Measurements from ENCODE around the gene PLXNA1.

PLXNA1 gene

DNA sequence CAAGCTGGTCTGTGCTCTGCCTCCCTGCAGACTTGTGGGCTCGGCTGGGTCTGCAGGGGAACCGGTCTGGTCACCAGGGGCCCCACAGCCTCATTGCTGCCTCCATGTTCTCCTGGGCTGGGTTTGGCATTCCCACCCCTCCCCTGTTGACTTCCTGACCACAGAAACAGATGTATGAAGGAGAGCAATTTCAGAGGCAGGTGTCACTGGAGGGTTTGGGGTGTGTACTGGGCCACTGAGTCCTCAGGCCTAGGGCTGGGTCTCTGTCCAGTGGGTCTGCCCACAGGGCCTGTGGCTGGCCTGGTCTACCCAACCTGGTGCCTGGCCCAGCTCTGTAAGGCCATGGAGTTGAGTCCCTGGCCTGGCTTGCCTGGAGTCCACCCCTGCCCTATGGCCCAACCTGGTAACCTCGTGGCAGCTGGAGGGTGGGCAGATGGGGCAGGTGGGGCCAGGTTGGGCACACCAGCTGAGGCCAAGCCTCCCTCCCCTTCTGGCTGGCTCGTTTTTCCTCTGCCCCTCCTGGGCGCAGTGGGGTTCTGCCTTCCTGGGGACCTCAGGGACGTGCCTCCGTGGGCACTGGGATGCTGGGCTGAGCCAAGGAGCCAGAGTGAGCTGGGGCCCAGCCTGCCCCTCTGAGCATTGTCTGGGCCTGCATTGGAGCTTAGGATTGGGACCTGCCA is 20.8 kb downstream of the PLXNA1 start:
- no peak for DNase-seq

DNA sequence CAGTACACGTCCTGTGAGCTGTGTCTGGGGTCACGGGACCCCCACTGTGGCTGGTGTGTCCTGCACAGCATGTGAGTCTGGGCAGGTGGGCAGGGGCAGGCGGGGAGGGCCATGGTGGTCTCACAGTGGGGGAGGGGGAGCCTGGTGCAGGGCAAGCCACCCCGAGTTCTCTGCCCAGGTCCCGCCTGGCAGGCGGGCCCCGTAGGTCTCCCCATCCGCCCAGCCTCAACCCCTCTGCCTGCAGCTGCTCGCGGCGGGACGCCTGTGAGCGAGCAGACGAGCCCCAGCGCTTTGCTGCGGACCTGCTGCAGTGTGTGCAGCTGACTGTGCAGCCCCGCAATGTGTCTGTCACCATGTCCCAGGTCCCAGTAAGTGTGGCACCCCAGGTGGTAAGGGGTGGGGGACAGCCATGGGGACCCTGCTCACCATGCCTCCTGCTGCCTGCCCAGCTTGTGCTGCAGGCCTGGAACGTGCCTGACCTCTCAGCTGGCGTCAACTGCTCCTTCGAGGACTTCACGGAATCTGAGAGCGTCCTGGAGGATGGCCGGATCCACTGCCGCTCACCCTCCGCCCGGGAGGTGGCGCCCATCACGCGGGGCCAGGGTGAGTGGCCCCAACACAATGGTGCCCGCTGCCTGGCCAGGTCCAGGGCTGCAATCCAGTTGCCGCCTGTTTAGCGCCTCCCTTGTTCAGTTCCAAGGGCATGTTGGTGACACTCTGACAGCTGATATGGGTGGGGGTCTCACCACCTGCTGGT is 21.9 kb downstream of the PLXNA1 start:
- no peak for DNase-seq

DNA sequence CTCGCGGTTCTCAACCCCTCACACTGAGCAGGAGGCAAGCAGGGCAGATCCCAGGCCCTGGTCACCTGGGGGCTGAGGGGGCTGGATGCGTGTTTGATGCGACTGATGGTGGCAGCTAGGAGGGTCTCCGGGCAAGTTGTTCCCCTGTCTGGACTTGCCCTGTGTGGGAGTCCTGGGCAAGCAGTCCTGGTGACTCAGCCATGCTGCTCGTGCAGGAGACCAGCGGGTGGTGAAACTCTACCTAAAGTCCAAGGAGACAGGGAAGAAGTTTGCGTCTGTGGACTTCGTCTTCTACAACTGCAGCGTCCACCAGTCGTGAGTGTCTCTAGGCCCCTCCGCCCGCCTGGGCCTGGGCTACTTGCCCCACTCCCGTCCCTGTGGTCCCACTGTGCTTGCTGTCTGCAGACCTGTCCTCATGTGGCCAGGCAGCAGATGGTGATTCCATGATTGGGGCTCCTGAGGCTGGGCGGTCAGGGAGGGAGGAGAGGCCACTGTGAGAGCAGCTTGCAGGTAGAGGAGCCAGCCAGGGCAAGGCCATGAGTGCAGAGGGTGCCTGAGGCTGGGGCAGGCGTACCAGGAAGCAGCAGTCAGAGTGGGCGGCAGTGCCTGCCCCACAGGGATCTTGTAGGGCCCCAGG is 23.1 kb downstream of the PLXNA1 start:
- DNase-seq = no peak

DNA sequence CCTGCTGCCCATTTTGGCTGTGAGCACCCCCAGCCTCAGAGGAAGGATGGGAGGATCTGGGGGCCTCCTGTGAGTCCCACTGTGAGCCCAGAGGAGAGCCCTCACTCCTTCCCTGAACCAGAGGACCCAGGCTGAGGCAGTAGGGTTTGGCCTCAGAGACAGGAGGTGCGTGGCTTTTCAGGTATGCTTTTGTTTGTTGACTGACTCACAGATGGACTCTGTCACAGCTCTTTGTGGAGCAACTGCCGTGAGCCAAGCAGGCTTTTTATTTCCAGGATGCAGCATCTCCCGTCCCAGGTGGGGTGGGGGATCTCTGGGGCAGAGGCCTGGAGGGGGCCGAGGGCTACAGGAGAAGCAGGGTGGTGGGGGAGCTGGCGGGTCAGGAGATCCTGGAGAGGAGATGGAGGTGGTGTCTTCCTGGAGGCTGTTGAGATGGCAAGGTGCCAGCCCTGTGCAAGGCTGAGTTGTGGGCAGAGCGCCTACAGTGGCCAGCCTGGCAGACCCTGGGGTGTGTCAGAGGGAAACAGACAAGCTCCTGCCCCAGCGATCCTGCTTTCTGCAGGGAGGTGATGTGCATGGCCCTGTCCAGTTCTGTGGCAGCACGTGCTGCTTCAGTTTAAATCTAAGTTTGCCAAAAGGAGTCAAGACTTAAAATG is 24.0 kb downstream of the PLXNA1 start:
- DNase-seq = no peak

DNA sequence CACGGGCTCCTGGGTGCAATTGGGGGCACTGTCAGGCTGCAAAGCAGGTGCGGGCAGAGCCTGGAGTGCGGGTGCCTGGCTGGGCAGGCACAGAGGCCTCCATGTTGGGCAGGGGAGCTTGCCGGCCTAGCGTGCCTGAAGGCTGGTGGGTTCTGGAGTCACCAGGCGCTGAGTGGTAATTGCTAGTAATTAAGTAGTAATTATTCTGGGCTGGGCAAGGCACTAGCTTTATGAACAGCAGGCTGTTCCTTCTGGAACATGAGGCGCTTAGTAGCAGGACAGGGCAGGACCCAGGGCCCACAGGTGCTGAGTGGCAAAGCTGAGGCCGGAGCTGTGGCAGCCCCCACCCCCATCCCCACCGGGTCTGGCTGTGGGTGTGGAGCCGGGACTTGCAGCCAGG is 25.3 kb downstream of the PLXNA1 start:
- no peak for DNase-seq

DNA sequence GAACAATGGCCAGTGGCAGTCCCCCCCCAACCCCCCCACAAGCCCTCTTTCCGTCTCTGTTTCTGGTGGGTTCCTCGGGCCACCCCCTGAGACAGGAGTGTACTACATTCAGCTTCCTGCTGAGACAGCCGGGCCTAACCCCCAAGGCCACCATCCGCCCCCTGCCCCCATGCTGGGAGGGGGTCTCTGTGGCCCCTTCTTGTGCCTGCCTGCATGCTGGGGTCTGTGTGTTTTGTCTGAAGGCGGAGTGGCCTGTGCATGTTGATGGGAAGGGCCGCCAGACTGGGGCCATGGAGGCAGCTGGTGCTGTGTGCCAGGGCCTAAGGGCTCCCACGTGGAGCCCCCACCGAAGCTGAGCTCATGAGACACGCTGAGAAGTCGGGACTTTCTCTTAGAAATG is 26.6 kb downstream of the PLXNA1 start:
- DNase-seq = no peak

DNA sequence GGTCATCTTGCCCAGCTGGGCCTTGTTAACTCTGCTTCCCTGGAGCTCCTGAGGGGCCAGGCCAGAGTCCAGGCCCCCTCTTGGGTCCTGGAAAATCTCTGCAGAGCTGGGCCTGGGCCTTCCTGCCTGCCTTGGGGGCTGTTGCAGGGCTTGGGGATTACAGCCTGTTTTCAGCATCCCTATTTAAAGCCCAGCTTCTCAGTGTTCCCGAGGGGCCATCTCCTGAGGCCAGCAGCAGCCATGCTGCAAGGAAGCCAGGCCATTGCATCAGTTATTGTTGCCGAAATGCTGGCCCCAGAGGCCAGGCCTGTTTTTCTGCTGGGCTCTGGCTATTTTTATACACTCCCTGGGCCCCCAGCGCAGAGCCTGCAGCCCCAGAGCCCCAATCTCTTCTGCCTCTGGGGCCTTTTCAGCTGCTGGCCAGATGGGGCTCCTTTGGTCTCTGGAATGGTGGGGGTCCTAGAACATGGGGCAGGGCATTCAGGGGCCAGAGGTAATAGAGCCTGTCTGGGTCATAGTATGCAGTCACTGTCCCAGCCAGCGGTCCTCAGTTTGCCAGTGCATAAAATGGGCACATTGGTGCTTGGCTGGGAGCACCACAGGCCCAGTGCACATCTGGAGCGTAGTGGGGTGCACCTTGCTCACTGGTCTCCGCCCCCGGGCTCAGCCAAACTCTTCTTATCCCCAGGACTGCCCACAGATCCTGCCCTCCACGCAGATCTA is 28.5 kb downstream of the PLXNA1 start:
- DNase-seq = no peak

DNA sequence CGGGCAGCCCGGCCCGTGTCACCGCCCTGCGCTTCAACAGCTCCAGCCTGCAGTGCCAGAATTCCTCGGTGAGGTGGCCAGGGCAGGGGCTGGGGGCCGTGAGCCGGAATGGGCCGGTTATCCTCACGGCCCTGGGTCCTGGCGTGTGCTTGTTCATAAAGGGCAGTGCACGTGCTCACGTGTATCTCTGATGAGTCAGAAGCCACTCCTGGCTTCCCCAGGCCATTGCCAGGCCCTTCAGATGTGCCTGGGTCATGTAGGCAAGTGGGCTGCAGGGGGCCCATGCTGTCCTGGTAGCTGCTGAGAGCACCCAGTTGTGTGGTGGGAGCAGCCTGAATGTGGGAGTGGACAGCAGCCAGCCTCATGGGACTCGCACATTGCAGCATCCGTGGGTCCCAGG is 29.2 kb downstream of the PLXNA1 start:
- DNase-seq = no peak

DNA sequence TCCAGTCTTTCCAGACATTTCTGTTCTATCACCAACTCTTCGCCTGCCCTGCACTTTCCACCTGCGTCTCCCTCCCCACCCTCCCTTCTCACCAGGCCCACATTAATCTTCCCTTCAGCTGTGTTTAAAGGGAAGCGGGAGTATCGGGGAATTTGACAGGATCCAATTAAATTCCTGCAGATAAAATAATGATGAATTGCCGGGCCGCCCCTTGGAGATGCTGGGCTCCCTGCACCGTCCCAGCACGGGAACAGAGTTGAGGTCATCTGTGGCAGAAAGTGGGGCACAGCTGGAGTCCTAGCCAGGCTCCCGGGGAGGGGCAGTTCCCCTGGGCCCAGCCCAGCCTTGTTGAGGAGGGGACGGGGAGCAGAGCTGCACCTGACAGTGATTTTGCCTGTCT is 30.3 kb downstream of the PLXNA1 start:
- no peak for DNase-seq

DNA sequence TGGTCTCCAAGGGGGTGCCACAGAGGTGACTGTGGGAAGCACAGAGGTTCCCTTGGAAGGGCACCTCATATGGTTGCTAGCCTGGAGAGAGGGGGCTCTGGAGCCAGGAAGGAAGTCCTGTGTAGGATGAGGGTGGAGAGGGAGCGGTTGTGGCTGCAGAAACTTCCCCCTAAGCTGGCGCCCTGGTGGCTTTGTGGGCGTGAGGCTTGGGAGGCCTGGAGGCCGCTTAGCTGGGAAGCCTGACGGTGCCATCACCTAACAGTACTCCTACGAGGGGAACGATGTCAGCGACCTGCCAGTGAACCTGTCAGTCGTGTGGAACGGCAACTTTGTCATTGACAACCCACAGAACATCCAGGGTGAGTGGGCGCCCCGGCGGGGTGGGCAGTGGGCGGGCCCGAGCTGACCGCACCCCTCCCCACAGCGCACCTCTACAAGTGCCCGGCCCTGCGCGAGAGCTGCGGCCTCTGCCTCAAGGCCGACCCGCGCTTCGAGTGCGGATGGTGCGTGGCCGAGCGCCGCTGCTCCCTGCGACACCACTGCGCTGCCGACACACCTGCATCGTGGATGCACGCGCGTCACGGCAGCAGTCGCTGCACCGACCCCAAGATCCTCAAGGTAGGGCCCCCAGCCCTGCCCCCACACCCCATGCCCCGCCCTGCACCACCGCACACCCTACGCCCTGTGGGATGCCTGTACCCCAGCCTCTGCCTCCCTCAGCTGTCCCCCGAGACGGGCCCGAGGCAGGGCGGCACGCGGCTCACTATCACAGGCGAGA is 31.0 kb downstream of the PLXNA1 start:
- DNase-seq = no peak

DNA sequence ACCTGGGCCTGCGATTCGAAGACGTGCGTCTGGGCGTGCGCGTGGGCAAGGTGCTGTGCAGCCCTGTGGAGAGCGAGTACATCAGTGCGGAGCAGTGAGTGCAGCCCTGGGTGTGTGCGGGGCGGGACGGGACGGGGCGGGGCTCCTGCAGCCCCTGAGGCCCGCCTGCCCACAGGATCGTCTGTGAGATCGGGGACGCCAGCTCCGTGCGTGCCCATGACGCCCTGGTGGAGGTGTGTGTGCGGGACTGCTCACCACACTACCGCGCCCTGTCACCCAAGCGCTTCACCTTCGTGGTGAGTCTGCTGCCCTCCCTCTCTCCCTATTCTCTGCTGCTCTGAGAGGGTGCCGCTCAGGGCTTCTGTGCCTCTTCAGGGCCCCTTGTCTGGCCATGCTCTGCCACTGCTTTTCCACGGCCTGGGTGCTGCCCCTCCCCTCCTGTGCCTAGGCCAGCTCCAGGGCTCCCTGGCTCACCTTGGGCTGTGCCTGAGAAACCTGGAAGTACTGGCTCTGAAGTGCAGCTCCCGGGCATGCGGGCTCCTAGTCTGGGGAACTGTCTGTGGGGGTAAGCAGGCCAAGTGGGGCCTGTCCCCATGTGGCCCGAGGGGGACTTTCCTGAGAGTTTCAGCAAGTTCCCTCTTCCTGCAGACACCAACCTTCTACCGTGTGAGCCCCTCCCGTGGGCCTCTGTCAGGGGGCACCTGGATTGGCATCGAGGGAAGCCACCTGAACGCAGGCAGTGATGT is 31.8 kb downstream of the PLXNA1 start:
- DNase-seq = no peak

DNA sequence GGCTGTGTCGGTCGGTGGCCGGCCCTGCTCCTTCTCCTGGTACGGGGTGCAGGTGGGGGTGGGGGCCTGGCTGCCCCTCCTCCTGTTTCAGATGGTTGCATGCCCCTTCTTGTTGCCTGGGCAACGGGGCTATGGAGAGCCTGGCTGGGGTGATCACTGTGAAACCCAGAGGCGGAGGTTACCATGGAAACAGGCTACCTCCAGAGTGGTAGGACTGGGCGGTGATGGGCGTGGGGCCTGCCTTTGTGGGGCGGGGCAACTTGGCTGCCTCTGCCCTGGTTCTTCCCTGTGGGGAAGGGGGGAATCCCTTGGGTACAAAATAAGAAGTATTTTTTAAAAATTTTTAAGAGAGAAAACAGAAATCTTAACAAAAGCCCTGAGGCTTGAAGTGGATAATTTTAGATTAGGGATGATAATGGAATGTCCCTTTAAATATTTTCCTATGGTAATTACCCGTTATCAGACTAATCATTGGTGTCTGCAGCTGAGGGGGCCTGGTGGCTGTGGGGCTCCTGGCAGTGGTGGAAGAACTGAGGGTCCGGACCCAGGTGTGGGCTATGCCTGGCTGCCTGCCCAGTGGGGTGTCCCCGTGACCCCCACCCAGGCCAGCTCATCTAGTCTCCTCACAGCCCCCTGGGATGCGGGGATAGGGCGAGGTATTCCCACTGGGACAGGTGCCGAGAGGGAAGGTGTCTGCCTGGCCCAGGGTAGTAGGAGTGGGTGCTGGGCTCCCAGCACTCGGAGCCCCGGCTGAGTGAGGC is 32.5 kb downstream of the PLXNA1 start:
- DNase-seq = no peak

DNA sequence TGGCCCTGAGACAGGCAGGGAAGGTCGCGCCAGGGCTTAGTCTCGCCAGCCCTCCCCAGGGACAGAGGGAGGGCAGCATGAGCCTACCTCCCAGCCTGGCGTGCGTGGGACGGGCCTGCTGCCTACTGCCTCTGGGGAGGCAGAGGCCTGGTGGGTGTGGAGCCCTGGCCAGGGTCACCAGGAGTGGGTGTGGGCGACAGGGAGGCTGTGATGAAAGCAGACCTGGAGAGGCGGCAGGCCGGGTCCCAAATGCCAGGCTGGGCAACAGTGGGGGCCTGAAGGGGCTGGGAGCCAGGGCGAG is 33.1 kb downstream of the PLXNA1 start:
- DNase-seq = no peak

DNA sequence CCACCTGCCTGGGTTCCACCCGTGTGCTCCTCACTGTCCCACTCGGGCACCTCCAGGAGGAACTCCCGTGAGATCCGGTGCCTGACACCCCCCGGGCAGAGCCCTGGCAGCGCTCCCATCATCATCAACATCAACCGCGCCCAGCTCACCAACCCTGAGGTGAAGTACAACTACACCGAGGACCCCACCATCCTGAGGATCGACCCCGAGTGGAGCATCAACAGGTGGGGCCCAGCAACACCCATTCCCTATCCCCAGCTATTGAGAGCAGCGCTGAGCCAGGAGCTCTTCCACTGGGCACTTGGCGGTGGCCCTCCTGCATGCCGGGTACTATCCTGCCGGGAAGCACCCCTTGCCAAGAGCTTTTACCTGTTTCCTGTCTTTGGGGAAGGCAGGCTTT is 33.5 kb downstream of the PLXNA1 start:
- DNase-seq = no peak

DNA sequence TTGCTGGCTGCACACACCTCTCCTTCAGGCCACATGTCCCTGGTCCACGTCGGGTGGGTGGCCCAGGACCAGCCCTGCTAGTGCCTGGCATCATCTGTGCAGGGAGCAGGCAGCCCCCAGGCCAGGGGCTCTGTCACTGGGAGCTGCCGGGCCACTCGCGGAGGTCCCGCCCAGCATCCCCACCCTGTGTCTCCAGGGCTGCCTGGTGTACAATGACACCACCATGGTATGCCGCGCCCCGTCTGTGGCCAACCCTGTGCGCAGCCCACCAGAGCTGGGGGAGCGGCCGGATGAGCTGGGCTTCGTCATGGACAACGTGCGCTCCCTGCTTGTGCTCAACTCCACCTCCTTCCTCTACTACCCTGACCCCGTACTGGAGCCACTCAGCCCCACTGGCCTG is 34.3 kb downstream of the PLXNA1 start:
- no peak for DNase-seq

DNA sequence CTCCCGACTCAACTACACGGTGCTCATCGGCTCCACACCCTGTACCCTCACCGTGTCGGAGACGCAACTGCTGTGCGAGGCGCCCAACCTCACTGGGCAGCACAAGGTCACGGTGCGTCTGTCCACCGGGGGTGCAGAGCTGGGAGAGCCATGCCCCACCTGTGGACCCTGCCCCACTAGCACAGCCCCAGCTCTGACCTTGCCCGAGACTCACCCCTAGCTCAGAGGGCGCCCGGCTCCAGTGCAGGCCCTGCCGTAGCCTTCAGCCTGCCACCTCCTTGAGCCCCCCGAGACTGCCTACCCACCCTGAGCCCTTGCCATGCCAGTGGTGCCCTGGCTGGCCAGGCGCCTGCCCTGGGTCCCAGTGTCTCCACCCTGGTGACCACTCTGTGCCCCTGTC is 34.9 kb downstream of the PLXNA1 start:
- DNase-seq = no peak

DNA sequence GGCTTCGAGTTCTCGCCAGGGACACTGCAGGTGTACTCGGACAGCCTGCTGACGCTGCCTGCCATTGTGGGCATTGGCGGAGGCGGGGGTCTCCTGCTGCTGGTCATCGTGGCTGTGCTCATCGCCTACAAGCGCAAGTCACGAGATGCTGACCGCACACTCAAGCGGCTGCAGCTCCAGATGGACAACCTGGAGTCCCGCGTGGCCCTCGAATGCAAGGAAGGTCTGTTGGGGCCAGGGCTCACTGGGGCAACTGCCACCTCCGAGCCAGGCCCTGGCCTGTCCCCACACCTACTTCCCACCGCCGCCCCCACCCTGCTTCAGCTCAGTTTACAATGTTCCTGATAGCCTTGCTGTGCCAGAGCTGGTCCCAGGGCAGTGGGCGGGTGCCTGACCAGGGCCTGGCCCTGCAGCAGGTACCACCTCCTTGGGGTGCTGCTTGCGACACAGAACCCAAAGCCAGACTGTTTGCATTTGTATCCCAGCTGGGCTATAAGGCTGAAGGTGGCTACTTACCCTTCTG is 35.5 kb downstream of the PLXNA1 start:
- no peak for DNase-seq

DNA sequence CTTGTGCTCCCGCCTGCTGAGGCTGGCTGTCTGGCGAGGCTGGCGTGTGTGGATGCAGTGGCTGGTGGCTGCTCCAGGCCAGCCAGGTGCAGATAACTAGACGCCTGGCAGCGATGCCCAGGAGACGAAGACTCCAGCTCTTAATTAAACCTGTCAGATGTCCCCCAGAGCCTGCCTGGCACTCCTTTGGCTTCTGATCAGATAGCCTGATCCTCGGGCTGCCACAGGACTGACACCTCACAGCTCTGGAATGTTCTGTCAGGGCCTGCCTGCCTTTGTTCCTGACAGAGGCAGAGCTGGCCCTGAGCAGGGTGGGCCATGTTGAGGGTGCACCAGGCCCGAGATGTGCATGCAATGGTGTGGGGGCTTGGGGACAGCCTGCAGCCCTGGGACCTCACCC is 36.5 kb downstream of the PLXNA1 start:
- no peak for DNase-seq

DNA sequence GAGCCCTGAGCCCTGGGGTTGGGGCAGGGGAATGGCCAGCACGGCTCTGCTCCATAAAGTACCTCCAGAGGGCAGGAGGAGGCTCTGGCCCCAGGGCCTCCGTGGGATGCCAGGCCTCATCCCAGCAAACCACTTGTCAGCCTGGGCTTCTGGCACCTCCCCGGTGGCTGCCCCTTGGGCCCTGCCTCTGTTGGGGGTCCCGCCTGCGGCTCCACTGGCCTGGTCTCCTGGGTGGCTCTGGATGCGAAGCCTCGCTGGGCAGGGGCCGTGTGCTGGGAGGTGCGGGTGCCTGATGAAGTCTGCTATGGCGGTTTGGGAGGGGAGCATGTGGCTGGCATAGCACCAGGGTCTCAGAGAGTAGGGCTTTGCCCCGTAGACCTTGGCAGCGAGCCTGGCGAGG is 37.6 kb downstream of the PLXNA1 start:
- no peak for DNase-seq

DNA sequence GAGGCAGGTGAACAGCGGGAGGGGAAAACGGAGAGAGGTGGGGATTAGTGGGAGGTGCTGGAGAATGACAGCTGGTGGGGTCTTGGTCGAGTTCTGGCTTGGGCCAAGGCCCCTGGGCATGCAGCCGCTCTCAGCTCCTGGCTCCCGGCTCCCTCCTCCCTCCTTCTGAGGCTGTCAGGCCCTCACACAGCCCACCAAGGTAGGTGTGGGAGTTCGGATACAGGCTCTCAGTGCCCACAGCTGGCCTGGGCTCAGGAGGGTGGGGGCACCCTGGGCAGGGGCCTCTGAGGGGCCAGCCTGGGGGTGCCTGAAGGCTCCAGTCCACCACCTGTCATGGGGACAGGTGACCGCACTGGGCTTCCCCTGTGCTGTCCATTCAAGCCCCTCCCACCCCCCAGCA is 39.9 kb downstream of the PLXNA1 start:
- no peak for DNase-seq

DNA sequence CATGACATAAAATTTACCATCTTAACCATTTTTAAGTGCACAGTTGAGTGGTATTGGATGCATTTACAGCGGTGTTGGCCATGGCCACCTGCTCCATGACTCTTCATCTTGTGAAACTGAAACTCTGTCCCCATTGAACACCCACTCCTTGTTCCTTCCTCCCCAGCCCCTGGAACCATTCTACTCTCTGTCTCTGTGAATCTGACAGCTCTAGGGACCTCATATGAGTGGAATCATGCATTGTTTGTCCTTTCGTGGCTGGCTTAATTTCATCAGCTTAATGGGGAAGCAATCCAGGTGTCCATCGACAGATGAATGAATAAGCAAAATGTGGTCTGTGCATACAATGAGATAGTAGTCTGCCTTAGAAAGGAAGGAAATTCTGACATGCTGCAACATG is 42.5 kb downstream of the PLXNA1 start:
- DNase-seq = no peak
